Testis (tissue), 2 donors: ENCODE data around the gene FIBIN.

Source experiments
- CTCF ChIP-seq, 3 experiments: fragments of 450-650 bp in 2 of 3; fragments of 200-600 bp in 1 of 3; sonication (generic) in 1 of 3; IDR thresholded peaks; one replicate each; pipeline ENCODE4 v1.5.1; 2016 to 2019; ENCODE audit warnings: antibody characterized with exemption in 3 of 3, mild to moderate bottlenecking in 2 of 3, moderate library complexity in 1 of 3
- POLR2A ChIP-seq: fragments of 450-650 bp; IDR thresholded peaks from one replicate; pipeline ENCODE4 v1.6.1; 2017; ENCODE audit warnings: antibody characterized with exemption, mild to moderate bottlenecking, moderate library complexity

DNA sequence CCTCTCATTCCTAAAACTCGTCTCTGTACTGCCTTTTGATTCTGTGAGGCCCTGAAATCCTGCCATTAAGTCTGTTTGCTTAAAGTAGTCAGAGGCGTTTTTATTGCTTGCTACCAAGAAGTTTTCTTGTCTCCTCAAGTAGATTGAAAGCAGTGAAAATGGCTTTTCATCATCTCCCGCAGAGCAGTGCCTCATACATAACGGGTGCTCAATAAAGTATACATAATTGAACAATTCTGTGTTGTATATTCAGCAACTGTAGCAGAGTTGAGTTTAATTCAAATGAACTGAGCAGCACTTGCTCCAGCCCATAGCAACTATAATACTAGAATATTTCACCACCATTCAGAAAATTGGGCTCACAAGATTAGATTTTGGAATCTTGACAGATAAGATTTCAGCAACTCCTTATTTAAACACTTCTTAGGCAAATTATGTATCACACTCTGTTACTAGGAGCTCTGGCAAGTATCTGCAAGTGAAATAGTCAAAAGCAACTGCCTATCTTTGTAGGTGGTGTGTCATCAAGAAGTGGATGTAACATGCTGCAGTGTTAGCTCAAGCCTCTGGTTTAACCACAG is 20.0 kb downstream of the FIBIN start:
- TF ChIP-seq CTCF (IDR thresholded peaks at IDR 0.05) = no peak
- no peak for TF ChIP-seq POLR2A
